Esophagus (tissue), 2 donors: Measurements from ENCODE around the gene INSYN1. TPM values are rescaled to one million over a fixed set of nuclear protein-coding genes. Genes with fewer than 3 reads are reported as not detected.

Experiments
- H3K27ac ChIP-seq, 2 donors: one replicate each; pipeline ENCODE4 v1.5.1; 2013; ENCODE audit warnings: low read depth in 2 of 2, mild to moderate bottlenecking in 2 of 2, inconsistent platforms in 1 of 2, low read length in 1 of 2, moderate library complexity in 1 of 2
- H3K27me3 ChIP-seq, 2 donors: one replicate each; pipeline ENCODE4 v1.6.1; 2013; ENCODE audit warnings: low read length in 2 of 2, control low read depth in 1 of 2, mild to moderate bottlenecking in 1 of 2; ENCODE audit not compliant: insufficient read depth in 2 of 2, control insufficient read depth in 1 of 2
- H3K36me3 ChIP-seq, 2 donors: one replicate each; pipeline ENCODE4 v1.6.1; 2013; ENCODE audit warnings: low read length in 1 of 2; ENCODE audit not compliant: control insufficient read depth in 2 of 2, insufficient read depth in 2 of 2
- H3K4me1 ChIP-seq, 2 donors: one replicate each; pipeline ENCODE4 v1.6.1; 2013; ENCODE audit warnings: low read length in 1 of 2; ENCODE audit not compliant: control insufficient read depth in 2 of 2, insufficient read depth in 2 of 2
- H3K4me3 ChIP-seq, 2 donors: one replicate each; pipeline ENCODE4 v1.5.1; 2013; ENCODE audit warnings: low read length in 2 of 2, mild to moderate bottlenecking in 2 of 2, low read depth in 1 of 2, moderate library complexity in 1 of 2
- H3K9me3 ChIP-seq, 2 donors: one replicate each; pipeline ENCODE4 v1.6.1; 2013; ENCODE audit warnings: mild to moderate bottlenecking in 2 of 2, low read depth in 1 of 2, low read length in 1 of 2, moderate library complexity in 1 of 2; ENCODE audit not compliant: control insufficient read depth in 2 of 2, insufficient read depth in 1 of 2
- WGBS, 2 donors: extraction: QIAGEN DNeasy Blood & Tissue Kit; methylation state at CpG; one replicate each; pipeline ENCODE4 v1.1.7; 2013; 5-methylcytosine and 5-hydroxymethylcytosine counted together
- polyA plus RNA-seq, 2 donors: library from polyadenylated mRNA; stranded (reverse); fragments of 200-250 nt; gene quantifications; one replicate each; pipeline ENCODE4 v1.2.3, GENCODE V29; 2013
- donor health status: healthy with polysubstance abuse.
- donor health status: Bipolar disorder and iron deficiency.

The INSYN1 gene
- polyA plus RNA-seq, 2 donors, result 12.8 to 14.9 TPM

DNA sequence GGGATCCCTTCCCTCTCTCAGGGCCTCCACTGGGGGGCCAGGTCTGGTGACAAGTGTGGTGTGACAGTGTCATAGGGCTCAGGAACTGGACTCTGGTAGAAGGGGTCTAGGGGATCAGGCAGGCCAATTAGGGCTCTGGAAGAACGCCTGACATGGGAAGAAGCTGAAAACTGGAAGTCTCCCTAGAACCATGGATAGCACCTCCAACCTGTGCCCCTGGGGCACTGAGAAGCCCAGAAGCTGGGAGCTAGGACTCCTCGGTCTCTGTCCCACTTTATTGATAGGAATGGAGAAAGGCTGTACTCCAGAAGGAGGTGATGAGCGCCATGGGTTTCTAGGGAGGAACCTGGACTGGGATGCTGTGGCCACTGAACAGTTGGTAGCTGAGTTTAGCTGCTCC is 30.7 kb downstream of the INSYN1 start:
- Histone ChIP-seq H3K36me3 (no peaks in the 10 kb centered on the region), H3K27me3 (no peaks in the 10 kb centered on the region), H3K4me3 (no peak overlapping the region), H3K27ac (no peak overlapping the region), H3K9me3 (no peaks in the 10 kb centered on the region), H3K4me1 (no peaks in the 10 kb centered on the region)
- 95 to 97% methylated on average over 3 of the region's 3 CpGs for WGBS, 2 donors

GRCh38 chr15:73718694-73719093 is 34.5 kb downstream of the INSYN1 start:
- H3K36me3 ChIP-seq, result no peaks in the 10 kb centered on the region
- H3K4me3 ChIP-seq, result no peak overlapping the region
- WGBS, 2 donors, result 77 to 80% methylated on average over 4 of the region's 4 CpGs
- H3K4me1 ChIP-seq, result peaks cover 0 to 4% of the 10 kb centered on the region in 2 donors
- no peak overlapping the region for H3K27ac ChIP-seq
- no peaks in the 10 kb centered on the region for H3K9me3 ChIP-seq
- no peaks in the 10 kb centered on the region for H3K27me3 ChIP-seq

DNA sequence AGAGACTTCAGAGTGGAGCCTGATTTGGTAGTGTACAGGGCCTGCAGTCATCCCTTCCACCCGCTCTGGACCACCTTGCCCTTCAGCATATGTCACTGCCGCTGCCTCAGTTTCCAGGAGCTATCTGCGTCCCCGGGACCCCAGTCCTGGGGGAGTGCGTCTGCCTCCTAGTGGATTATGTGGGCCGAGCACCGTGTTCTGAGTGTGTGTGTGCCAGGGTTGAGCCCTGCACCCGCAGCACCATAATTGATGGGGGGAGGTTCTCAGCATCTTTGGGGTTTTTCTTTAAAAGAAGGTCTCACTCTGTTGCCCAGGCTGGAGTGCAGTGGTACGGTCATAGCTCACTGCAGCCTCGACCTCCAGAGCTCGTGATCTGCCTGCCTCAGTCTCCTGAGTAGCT is 35.3 kb downstream of the INSYN1 start:
- no peak overlapping the region for H3K4me3 ChIP-seq
- H3K27ac ChIP-seq, result no peak overlapping the region
- no peaks in the 10 kb centered on the region for H3K36me3 ChIP-seq
- no peaks in the 10 kb centered on the region for H3K27me3 ChIP-seq
- no peaks in the 10 kb centered on the region for H3K9me3 ChIP-seq
- 64 to 68% methylated on average over 11 of the region's 11 CpGs for WGBS, 2 donors
- peaks cover 0 to 4% of the 10 kb centered on the region in 2 donors for H3K4me1 ChIP-seq

DNA sequence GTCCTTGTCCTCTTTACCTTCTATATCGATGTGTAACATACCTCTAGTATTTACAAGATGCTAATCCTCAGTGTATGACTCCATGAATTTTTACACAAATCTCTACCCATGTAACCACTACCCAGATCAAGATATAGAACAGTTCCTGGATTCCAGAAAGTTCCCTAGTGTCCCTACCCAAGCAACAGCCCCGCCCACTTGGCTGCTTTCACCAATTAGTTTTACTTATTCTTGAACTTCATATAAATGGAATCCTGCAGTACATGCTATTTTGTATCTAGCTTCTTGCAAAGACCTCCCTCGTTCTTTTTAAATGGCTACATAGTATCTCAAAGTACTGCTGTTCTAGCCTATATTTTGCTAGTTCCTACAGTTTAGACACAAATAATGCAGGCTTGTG is 35.9 kb downstream of the INSYN1 start:
- no peaks in the 10 kb centered on the region for H3K27me3 ChIP-seq
- WGBS, 2 donors, result 74 to 80% methylated on average over 3 of the region's 3 CpGs
- H3K4me3 ChIP-seq, result no peak overlapping the region
- no peaks in the 10 kb centered on the region for H3K36me3 ChIP-seq
- no peak overlapping the region for H3K27ac ChIP-seq
- peaks cover 0 to 4% of the 10 kb centered on the region in 2 donors for H3K4me1 ChIP-seq
- no peaks in the 10 kb centered on the region for H3K9me3 ChIP-seq

- no peaks in the 10 kb centered on the region for H3K27me3 ChIP-seq
- no peaks in the 10 kb centered on the region for H3K36me3 ChIP-seq
- no peaks in the 10 kb centered on the region for H3K9me3 ChIP-seq
- no peak overlapping the region for H3K4me3 ChIP-seq
- H3K4me1 ChIP-seq, result peaks cover 0 to 4% of the 10 kb centered on the region in 2 donors
- no peak overlapping the region for H3K27ac ChIP-seq
- 57 to 69% methylated on average over 6 of the region's 6 CpGs for WGBS, 2 donors
Observed at GRCh38 chr15:73716417-73716816, 36.7 kb downstream of the INSYN1 start.

- H3K4me1 ChIP-seq, result peaks cover 0 to 4% of the 10 kb centered on the region in 2 donors
- H3K36me3 ChIP-seq, result peaks cover 0 to 7% of the 10 kb centered on the region in 2 donors
- WGBS, 2 donors, result 86 to 92% methylated on average over 3 of the region's 3 CpGs
- H3K27ac ChIP-seq, result no peak overlapping the region
- H3K9me3 ChIP-seq, result no peaks in the 10 kb centered on the region
- H3K4me3 ChIP-seq, result no peak overlapping the region
- no peaks in the 10 kb centered on the region for H3K27me3 ChIP-seq
Observed at GRCh38 chr15:73715417-73715816, 37.7 kb downstream of the INSYN1 start.

DNA sequence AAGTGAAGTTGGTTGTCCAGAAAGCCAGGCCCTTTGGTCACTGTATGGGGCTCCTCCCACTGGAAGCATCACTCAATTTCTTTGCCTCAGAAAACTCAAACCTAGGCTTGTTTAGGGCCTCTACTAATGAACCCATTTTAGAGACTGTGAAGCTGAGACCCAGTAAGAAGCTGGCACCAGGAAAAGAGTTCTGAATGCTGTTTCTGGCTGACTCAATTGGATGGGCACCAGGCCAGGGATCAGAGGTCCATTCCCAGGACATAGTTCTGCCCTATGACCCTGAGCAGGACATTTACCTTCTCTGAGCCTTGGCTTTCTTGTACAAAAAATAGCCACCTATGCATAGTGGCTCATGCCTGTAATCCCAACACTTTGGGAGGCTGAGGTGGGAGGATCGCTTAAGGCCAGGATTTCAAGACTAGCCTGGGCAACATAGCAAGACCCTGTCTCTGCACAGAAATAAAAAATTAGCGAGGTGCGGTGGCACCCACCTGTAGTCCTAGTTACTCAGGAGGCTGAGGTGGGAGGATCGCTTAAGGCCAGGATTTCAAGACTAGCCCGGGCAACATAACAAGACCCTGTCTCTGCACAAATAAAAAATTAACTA is 38.4 kb downstream of the INSYN1 start:
- 96 to 97% methylated on average over 5 of the region's 5 CpGs for WGBS, 2 donors
- no peak overlapping the region for H3K27ac ChIP-seq
- H3K9me3 ChIP-seq, result no peaks in the 10 kb centered on the region

DNA sequence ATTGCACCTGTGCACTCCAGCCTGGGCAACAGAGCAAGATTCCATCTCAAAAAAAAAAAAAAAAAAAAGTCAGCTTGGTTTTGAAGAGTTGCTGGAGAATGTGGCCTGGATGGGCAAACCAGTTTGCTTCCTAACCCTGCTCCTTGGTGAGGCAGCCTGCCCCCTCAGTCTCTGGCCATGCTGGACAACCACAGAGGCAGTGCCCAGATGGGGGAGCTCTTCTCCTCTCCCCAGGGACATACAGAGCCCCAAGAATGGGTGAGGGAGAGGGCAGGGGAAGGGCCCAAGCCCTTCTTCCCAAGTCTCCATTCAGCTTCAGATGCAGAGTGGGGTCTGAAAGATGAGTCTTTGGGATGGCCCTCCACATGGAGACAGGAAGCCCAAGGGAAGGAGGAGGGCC is 41.0 kb downstream of the INSYN1 start:
- peaks cover 0 to 4% of the 10 kb centered on the region in 2 donors for H3K4me1 ChIP-seq
- H3K27ac ChIP-seq, result no peak overlapping the region

More for the DNA sequence above, 38.4 kb downstream of the INSYN1 start:
- Histone ChIP-seq H3K4me1 (peaks cover 0 to 4% of the 10 kb centered on the region in 2 donors), H3K36me3 (peaks cover 0 to 7% of the 10 kb centered on the region in 2 donors), H3K4me3 (no peak overlapping the region), H3K27me3 (no peaks in the 10 kb centered on the region)

DNA sequence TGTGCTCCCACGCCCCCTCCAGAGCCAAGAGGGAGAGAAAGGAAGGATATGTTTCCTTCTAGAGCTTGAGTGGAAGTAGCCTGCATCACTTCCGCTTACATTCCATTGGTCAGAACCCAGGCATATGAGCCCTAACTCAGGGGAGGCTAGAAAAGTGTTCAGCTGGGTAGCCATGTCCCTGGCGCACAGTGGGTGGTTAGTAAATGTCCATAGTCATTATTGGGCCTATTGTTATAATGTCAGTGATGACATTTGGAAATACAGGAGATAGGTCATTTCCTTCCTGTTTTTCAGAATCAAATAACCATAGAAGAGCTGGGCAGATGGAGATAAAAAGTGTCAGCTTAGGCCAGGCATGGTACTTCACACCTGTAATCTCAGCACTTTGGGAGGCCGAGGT is 41.6 kb downstream of the INSYN1 start:
- no peak overlapping the region for H3K27ac ChIP-seq
- WGBS, 2 donors, result 89 to 90% methylated on average over 4 of the region's 4 CpGs
- peaks cover 0 to 12% of the 10 kb centered on the region in 2 donors for H3K36me3 ChIP-seq
- no peak overlapping the region for H3K4me3 ChIP-seq
- no peaks in the 10 kb centered on the region for H3K9me3 ChIP-seq
- H3K27me3 ChIP-seq, result no peaks in the 10 kb centered on the region
- peaks cover 0 to 4% of the 10 kb centered on the region in 2 donors for H3K4me1 ChIP-seq

More for the DNA sequence above, 41.0 kb downstream of the INSYN1 start:
- Histone ChIP-seq H3K27me3 (no peaks in the 10 kb centered on the region), H3K9me3 (no peaks in the 10 kb centered on the region), H3K4me3 (no peak overlapping the region), H3K36me3 (peaks cover 0 to 11% of the 10 kb centered on the region in 2 donors)

- Histone ChIP-seq H3K36me3 (peaks cover 0 to 14% of the 10 kb centered on the region in 2 donors), H3K27me3 (no peaks in the 10 kb centered on the region), H3K9me3 (no peaks in the 10 kb centered on the region), H3K27ac (no peak overlapping the region), H3K4me1 (no peaks in the 10 kb centered on the region), H3K4me3 (no peak overlapping the region)
- 65 to 72% methylated on average over 5 of the region's 5 CpGs for WGBS, 2 donors
Observed at GRCh38 chr15:73710321-73710720, 42.8 kb downstream of the INSYN1 start.
